ENCODE results near the gene LRP1B.

GRCh38 chr2:140718999-140719398 is 1411.8 kb downstream of the LRP1B start:
- no peak for TF ChIP-seq TAF1 (IDR thresholded peaks at IDR 0.05; ENCODE audit: borderline replicate concordance, low read depth, low read length)
- no peak for TF ChIP-seq POLR2AphosphoS5 (IDR thresholded peaks at IDR 0.05; ENCODE audit: low read depth, low read length)
- TF ChIP-seq POLR2A (IDR thresholded peaks at IDR 0.05; ENCODE audit: low read depth, low read length), result no peak
